HT-29 (cell line): ENCODE results near the gene FGF23. TPM values are rescaled to one million over a fixed set of nuclear protein-coding genes. Genes with fewer than 3 reads are reported as not detected.

Experiments
- DNase-seq: peaks from one replicate; pipeline ENCODE4 v3.0.0-alpha.2; 2015; ENCODE audit warnings: low spot score
- total RNA-seq: library from RNA; depleted of rRNA; stranded (reverse); fragments of >200 nt; shearing (Covaris generic); gene quantifications from 2 replicates; pipeline ENCODE4 v1.2.3, GENCODE V29; 2014

FGF23 gene
- total RNA-seq, 1 experiment from 2014 or later, result not detected

DNA sequence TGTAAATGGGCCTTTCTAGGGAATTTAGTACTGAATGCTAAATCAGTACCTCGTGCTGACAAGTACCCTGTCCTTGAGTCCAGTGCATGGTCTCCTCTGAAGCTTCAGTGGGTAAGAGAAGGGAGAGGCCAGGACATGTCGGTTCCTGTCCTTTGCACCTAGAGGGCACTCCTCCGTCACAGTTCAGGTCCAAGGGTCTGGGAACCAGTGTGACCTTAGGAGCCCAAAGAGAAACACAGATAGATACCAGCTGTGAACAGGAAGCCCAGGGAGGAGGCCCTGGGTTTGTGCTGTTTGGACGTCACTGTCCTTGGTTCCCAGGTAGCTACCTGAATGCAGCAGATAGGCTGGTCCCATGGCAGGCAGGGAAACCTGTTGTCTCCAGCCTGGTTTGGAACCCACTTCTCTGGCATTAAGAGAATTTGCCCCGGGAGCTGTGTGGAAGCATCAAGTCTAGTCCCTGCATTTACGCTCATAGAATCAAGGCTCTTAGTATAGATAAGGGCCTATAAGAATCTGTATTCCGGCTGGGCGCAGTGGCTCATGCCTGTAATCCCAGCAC, 3.9 kb upstream of the FGF23 start:
- no peak for DNase-seq

DNA sequence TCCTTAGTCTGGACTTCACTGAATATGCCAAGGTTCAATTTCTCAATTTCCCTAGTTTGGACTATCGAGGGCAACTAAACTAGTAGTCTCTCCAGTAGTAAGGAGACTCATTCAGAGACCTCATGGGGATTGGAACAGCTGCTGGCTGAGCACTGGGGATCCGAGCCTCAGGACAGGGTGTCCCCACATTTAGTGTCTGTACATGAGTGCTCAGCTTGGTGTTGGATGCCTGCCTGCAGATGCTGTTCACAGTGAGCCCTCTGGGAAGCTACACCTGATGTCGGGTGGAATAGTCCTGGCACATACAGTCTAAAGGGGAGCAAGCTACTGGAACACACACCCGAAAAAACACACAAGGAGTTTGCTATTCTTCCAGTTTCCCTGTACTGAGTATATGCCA, 820 bp upstream of the FGF23 start:
- no peak for DNase-seq

DNA sequence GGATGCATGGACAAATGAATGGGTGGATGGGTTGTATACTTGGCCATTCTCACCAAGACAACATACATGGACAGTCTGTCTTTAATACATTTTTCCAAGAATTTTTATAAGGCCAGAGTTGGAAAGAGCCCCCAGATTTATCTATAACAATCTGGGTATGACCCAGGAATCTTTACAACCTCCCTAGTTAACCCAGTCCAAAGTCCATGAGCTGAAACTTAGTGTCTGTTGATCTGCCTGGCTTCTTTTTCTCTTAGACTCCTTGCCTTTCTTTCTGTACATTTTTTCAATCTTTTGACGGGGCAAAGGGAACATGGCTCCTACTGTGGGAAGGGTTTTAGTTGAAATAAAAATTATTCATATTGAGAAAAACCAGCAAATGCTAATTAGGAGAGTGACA, 740 bp downstream of the FGF23 start:
- DNase-seq, result no peak

DNA sequence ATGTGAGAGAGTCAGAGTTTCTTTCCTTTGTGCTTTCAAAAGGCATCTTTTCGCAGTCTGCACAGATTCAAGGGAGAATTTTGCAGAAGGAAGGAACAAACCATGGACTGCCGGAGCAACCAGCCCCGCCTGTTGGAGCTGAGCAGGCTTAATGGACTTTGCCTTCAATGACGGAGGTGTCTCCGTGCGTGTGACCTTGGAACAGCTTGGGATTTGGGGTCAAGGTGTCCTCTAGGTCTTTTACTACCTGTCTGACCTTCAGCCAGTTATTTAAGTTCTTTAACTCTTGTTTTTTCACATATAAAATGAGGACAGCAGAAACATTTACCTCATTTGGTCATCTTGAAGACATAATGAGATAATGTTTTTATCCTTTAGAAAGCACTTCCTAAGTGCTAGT, 4.1 kb downstream of the FGF23 start:
- DNase-seq, result no peak

DNA sequence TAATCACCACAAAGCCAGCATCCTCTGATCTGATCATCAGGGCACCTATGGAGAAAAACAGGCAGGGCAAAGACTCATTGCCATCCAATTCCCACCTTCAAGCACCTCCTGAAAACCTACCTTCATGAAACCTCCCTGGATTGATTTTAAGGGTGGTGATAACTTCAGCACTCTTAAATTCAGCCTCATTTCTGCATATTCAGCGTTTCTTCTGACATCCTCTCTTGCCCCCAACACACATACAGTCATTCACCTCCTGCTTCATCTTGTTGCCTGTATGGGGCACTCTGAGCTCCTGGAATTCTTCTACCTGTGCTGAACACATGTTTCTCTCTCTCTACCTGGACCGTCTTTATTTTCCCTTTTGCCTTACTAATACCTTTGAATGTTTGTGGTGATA, 6.9 kb downstream of the FGF23 start:
- no peak for DNase-seq

DNA sequence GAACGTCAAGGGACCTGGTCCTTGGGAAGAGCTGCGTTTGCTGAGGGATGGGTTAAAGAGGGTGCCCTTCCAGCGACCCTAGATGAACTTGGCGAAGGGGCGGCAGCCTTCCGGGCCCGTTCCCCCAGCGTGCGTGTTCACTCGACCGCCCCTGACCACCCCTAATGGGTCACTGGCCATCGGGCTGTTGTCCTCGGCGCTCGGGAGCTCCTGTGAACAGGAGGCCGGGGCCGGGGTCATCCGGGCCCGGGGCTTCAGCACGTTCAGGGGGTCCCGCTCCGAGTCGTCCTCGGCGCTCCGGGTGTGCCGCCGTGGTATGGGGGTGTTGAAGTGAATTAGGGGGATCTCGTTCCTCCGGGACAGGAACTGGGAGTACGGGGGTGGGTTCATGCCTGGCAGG, 9.2 kb downstream of the FGF23 start:
- no peak for DNase-seq

DNA sequence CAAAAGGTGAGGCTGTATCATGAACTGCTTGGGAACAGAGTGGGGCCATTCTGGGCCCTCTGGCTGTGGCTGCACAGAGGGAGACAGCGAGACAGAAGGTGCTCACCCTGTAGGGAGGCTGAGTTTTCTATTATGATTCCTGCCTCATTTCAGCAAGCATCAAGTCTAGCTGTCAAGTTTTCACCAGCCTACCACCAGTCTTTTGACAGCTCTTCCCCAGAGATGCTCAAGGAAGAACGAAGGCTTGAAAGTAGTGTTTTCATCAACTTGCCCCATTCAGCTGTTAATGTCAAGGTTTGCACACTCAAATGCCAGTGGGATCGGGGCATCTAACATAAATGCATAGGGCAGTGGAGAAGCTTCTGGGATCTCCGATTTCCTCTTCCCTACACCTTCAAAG, 10.0 kb downstream of the FGF23 start:
- DNase-seq, result no peak

DNA sequence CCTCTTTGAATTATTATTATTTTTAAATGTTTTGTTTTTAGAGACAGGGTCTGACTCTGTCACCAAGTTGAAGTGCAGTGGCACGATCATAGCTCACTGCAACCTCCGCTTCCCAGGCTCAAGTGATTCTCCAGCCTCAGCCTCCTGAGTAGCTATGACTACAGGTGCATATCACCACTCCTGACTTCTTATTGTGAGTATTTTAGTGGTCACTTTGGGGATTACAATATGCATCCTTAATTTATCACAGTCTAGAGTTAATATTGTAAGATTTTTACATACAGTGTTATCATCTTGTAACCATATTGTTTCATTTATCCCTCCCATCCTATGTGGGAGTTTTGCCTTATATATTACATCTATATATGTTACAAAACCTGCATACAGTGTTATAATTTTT, 13.4 kb downstream of the FGF23 start:
- no peak for DNase-seq

DNA sequence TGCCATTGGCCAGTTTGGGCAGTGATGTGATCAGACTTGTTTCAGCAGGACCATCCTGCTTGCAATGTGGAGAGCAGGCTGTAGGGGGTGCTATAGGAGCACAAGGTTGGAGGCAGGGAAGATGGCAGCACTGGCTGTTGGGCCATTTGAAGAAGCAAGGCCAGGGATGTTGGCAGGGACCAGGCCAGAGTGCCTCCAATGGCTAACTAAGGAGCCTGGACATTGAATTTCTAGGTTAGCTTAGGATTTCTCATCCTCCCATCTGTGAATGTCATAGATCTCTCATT, 23.5 kb downstream of the FGF23 start:
- peak; percentile 22 for DNase-seq

DNA sequence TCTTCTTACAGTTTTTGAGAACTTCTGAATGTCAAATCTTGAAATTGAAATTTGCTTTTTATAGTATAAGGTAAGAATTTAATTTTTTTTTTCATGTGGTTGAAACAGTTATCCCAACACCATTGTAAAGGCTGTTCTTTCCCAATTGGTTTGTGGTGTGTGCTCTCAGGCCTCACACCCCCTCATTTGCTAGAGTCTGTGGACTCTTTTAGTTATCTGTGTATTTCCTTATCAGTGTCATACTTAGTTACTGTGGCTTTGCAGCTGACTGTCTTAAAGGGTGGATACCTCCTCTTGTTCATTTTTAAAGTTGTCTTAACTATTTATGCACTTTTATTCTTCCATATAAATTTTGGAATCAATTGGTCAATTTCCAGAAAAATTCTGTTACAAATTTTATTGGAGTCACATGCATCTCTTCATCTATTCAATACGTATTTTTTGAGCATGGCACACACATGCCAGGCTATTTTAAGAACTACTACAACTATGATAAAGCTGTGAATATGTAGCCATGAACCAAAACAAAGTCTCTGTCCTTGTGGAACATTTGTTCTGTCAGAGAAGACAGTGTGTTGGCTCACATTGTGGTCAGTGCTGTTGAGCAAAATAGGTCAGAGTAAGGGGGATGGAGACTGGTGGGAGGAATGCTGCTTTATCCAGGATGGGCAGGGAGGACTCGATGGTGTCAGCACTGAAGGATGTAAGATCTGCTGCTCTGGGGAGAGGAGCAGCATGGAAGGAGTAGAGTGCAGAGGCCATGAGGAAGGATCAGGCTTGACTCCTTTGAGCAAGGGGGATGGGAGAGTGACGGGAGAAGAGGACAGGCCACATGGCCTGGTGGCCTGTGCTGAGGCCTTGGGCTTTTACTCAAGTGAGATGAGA, 24.1 kb downstream of the FGF23 start:
- no peak for DNase-seq

DNA sequence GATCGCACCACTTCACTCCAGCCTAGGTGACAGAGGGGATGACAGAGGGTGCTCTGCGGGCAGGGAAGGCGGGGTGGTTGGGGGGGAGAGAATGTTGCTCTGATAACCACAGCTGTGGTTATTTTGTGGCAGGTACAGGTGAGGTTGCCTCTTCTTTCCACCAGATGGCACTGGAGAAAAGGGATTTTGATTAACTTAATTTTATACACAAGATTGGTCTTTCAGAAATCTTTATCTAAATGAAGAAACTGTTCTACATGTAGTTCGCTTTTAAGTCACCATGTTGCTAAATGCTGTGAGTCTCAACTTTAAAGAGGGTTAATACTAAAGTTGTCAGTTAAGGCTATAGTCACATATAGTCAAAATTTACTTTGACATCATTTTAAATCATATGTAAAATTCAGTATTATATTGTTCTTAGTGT, 25.7 kb downstream of the FGF23 start:
- DNase-seq, result peak; percentile 21

DNA sequence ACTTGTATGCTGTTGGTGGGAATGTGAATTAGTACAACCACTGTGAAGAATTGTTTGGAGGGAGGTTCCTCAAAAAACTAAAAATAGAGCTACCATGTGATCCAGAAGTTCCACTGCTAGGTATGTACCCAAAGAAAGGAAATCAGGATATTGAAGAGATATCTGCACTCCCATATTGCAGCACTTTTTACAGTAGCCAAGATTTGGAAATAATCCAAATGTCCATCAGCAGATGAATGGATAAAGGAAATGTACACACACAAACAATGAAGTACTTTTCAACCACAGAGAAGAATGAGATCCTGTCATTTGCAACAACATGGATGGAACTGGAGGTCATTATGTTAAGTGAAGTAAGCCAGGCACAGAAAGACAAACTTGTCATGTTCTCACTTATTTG, 32.6 kb downstream of the FGF23 start:
- DNase-seq, result no peak

DNA sequence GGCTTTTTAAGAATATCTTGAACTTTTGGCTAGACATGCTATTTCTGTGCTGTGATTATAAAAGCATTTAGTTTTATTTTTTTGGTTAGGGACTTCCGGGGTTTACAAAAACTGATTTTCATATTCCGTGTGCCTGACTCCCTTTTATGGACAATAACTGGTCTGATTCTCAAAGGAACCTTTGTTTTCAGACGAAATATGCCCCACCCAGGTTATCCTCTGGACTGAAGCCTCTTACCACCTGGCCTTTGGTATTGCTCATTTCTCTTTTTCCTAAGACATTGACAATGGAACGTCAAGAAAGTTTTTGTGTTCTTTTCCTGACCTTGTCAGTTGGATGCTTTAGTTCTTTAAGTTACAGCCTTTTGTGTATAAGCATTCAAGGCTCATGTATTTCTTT, 47.7 kb downstream of the FGF23 start:
- DNase-seq, result no peak

DNA sequence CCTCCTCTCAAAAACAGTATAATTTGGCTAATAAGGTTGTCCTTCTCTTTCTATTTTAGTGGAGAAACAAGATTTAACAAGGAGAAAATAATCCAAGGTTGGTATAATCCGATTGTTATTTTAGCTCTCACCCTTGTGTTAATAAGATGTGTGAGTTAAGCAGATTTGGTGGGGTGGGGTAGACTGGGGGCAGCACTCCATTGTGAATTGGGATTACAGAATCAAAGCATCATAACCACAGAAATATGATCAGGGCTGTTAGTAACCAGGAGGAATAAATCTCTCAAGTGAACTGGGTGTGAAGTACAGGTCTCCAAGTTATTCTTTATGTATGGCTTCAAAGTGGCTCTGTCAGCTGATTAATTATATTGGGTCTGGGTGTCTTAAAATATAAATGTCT, 48.3 kb downstream of the FGF23 start:
- DNase-seq, result no peak

DNA sequence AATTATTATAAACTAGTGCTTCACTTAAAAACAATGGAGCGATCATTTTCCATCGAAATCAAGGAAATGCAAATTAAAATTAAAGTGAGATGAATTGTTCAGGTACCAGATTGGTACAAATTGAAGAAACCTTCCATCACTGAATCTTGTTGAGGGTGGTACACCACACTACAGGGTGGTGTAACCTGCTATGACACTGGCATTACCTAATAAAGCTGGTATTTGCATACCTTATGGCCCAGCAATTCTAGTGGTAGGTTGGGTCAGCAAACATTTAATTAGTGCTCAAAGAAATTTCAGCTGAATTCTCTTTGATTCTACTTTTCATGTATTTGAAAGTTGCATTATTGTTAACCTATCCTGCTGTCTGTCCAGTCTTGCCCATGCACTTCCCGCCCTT, 49.3 kb downstream of the FGF23 start:
- DNase-seq, result no peak

DNA sequence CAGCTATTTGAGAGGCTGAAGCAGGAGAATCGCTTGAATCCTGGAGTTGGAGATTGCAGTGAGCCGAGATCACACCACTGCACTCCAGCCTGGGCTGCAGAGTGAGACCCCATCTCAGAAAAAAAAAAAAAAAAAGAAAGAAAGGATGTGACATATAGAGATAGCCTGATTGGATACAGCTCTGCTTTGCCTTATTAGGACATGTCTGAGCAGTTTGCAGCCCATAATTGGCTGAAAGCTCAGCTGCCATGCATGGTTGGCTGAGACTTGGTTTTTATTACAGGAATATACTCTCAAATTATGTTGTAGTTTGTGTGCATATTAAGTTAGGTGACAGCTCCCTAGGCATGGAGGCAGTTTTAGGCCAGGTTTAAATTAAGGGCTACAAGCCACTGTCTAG, 52.2 kb downstream of the FGF23 start:
- DNase-seq, result no peak

DNA sequence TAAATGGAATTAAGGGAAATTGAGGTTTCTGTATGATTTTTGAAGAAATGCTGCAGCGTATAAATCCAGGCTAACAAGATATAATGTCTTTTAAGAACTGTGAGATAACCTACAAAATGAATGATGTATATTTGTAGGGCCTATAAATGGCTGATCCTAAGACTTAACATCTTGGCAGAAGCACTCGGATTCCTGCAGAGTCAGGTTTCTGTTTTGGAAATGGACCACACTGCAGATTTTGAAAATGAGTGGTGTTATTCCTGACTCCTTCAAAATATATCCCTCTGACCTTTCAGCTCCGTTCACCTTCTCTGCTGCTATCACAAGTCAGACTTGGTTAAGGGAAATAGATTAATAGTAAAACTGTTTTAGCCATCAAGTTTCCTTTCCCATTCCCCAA, 53.5 kb downstream of the FGF23 start:
- no peak for DNase-seq

DNA sequence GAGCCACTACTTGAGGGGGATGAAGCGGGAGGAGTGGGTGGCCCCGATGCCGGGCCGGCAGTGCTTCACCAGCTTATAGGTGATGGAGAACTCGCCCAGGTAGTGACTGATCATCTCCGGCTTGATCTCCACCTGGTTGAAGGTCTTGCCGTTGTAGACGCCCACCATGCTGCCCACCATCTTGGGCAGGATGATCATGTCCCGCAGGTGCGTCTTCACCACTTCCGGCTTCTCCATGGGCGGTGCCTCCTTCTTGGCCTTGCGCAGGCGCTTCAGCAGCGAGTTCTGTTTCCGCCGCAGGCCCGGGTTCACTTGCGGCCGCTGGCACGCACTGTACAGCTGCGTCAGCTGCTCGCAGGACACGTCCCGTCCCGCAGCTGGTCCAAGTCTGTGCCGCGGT, 55.1 kb downstream of the FGF23 start:
- DNase-seq, result no peak

DNA sequence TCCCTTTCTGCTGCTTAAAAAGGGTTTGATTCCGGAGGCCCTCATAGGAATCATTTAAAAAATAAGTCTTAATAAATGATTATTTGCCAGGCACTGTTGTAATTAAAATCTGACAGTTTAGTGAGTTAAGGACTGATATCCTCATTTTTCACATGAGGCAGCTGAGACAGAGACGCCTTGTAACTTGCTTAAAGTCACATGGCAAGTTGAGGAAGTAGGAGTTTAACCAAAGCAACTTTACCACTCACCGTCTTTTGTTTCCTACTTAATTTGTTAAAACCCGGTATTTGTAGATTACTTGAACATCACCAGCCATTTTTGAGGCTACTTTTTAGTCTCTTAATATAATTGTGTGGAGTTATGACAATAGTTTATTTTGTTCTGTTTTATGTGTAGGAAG, 56.1 kb downstream of the FGF23 start:
- DNase-seq, result no peak

DNA sequence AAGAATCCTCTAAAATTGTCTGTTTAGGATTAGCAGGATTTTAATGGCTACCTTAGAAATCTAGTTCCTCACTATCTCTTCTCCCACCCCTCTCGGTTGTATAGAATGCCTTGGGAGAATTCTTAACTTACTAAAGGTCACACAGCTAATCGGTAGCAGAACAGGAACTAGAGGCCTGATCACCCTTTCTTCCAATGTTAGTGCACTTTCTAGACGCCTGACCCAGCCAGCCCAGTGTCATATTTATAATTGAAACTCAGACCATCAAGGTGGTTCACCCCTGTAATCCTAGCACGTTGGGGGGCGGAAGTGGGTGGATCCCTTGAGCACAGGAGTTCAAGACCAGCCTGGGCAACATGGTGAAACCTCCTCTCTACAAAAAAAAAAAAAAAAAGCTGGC, 56.8 kb downstream of the FGF23 start:
- DNase-seq, result no peak

DNA sequence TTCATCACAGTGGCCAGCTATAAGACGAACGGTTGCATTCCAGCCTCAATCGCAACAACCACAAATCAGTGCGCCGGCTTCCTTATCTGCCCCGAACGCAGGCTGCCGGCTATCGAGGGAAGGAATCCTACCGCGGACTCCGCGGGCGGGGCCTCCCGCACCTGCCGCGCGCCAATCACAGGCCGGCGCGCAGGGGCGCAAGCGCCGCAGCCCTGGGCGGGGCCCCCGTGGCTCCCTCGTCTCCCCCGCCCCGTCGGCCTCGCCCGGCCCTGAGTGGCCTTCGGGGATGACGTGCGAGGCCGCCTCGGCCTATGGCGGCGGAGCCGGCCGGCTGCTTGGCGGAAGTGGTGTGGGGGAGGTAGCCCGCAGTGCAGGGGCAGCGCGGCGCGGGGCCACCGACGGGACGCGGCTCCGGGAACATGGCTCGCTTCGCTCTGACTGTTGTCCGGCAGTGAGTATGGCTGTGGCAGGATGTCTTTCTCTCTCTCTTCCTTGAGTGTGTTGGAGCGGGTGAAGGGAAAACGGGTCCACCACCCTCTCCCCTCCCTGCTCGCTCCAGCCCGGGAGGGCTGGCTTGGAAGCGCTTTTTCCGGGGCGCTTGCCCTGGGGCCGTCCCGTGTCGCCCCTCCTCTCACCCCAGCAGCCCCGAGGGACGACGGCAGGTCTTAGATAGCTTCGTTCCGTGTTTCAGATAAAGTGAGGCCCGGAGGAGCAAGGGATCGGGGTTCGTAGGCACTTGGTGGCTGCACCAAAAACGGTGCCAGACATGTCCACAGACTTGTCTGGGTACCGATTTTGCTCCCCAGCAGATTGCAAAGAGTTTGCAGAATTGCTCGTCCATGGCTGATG, 58.4 kb downstream of the FGF23 start, which contains the start of gene TIGAR:
TSS of gene TIGAR (plus strand) at position 361 of the 849 bp plus-strand sequence. CDS start at position 420, 59 bp downstream.
- DNase-seq, result peak; percentile 94

DNA sequence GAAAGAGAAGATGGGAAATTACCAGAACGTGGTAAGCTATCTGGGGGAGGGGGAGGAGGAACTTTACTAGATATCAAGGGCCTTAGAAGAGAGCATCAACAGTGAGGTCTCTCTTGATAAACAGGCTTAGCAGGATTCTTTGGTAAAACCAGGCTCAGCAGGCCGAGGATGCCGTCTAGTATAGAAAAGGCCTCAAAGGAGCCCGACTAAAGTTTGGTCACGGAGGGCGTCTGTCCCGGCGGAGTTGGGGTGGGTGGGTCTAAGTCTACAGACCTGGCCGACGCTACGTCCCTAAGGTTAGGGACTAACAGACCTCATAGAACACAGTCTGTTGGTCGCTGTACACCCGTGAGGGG, 59.0 kb downstream of the FGF23 start:
- no peak for DNase-seq
